ENCODE results near the gene DKK3. TPM values are rescaled to one million over a fixed set of nuclear protein-coding genes. Genes with fewer than 3 reads are reported as not detected.

The DKK3 gene
- total and polyA plus RNA-seq, 2 experiments from 2014 or later: 16.8 to 31.1 TPM

DNA sequence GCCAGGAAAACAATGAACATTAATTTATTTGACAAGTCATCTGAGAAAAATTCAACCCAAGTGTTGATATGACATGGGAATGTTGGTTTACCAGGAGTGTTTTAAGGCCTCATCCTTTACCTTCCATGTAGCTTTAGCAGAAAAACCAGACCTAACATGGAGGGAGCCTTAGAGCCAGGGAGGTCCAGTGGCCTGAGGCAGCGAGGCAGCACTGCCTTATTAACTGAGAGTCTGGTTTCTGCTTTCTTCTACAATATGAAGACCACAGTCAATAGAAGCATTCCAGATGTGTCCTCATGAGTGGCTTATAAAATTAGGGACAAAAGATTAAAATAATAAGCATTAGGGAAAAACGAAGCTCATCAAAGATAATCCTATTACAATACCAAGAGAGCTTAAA lies 61.5 kb downstream of the DKK3 start (continued):
- TF ChIP-seq, protein P1, sequence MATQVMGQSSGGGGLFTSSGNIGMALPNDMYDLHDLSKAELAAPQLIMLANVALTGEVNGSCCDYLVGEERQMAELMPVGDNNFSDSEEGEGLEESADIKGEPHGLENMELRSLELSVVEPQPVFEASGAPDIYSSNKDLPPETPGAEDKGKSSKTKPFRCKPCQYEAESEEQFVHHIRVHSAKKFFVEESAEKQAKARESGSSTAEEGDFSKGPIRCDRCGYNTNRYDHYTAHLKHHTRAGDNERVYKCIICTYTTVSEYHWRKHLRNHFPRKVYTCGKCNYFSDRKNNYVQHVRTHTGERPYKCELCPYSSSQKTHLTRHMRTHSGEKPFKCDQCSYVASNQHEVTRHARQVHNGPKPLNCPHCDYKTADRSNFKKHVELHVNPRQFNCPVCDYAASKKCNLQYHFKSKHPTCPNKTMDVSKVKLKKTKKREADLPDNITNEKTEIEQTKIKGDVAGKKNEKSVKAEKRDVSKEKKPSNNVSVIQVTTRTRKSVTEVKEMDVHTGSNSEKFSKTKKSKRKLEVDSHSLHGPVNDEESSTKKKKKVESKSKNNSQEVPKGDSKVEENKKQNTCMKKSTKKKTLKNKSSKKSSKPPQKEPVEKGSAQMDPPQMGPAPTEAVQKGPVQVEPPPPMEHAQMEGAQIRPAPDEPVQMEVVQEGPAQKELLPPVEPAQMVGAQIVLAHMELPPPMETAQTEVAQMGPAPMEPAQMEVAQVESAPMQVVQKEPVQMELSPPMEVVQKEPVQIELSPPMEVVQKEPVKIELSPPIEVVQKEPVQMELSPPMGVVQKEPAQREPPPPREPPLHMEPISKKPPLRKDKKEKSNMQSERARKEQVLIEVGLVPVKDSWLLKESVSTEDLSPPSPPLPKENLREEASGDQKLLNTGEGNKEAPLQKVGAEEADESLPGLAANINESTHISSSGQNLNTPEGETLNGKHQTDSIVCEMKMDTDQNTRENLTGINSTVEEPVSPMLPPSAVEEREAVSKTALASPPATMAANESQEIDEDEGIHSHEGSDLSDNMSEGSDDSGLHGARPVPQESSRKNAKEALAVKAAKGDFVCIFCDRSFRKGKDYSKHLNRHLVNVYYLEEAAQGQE (IDR thresholded peaks at IDR 0.05; ENCODE audit: unreplicated experiment): no peak
- TF ChIP-seq EZH2phosphoT487 (IDR thresholded peaks at IDR 0.05; ENCODE audit: unreplicated experiment) (no peak), EZH2 (IDR thresholded peaks at IDR 0.05; ENCODE audit: low read depth, unreplicated experiment) (no peak), ZNF114 (CRISPR knock-in tag; IDR thresholded peaks at IDR 0.05) (no peak), STAT1 (IDR thresholded peaks at IDR 0.05; ENCODE audit: unreplicated experiment) (no peak)
- TF ChIP-seq, protein P2, sequence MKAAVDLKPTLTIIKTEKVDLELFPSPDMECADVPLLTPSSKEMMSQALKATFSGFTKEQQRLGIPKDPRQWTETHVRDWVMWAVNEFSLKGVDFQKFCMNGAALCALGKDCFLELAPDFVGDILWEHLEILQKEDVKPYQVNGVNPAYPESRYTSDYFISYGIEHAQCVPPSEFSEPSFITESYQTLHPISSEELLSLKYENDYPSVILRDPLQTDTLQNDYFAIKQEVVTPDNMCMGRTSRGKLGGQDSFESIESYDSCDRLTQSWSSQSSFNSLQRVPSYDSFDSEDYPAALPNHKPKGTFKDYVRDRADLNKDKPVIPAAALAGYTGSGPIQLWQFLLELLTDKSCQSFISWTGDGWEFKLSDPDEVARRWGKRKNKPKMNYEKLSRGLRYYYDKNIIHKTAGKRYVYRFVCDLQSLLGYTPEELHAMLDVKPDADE (IDR thresholded peaks at IDR 0.05): no peak

- TF ChIP-seq EZH2phosphoT487 (IDR thresholded peaks at IDR 0.05; ENCODE audit: unreplicated experiment) (no peak), NANOG (IDR thresholded peaks at IDR 0.05; ENCODE audit: borderline replicate concordance) (no peak), ZNF331 (CRISPR knock-in tag; IDR thresholded peaks at IDR 0.05; ENCODE audit: low read depth) (no peak)
- Histone ChIP-seq H3K27ac (ENCODE audit: low read depth) (no peak overlapping the region), H3K9me2 (ENCODE audit: insufficient read depth) (no peaks in the 10 kb centered on the region), H3F3A (replicated peaks; ENCODE audit: low read depth) (no peaks in the 10 kb centered on the region), H4K20me1 (replicated peaks; ENCODE audit: insufficient read depth) (no peaks in the 10 kb centered on the region), H2AFZ (no peak overlapping the region), H3K4me1 (ENCODE audit: insufficient read depth) (no peaks in the 10 kb centered on the region), H3K27me3 (ENCODE audit: insufficient read depth) (no peaks in the 10 kb centered on the region), H3K4me2 (no peak overlapping the region), H3K4me3 (no peak overlapping the region), H3K36me3 (ENCODE audit: insufficient read depth) (peaks cover under 1% of the 10 kb centered on the region; the same call in 1 of the 2 replicates), H3K79me2 (replicated peaks; ENCODE audit: insufficient read depth) (no peaks in the 10 kb centered on the region)
- DNase-seq (ENCODE audit: low spot score) (no peak), ATAC-seq (no peak)
- Mint-ChIP-seq H3K27me3 (ENCODE audit: insufficient read depth, low read depth, poor library complexity) (no peaks in the 10 kb centered on the region), H3K4me3 (no peak overlapping the region), H3K36me3 (ENCODE audit: low read depth) (peaks cover 10% of the 10 kb centered on the region; the same call in 1 of the 3 replicates), H3K9me3 (no peaks in the 10 kb centered on the region), H3K27ac (no peak overlapping the region), H3K4me1 (no peaks in the 10 kb centered on the region)
These were observed 62.2 kb downstream of the DKK3 start for GRCh38 chr11:11946180-11946579.

GRCh38 chr11:11944444-11944843 lies 64.0 kb downstream of the DKK3 start:
- Mint-ChIP-seq H3K27ac (no peak overlapping the region), H3K36me3 (ENCODE audit: low read depth) (peaks cover 10% of the 10 kb centered on the region; the same call in 2 of the 3 replicates), H3K27me3 (ENCODE audit: insufficient read depth, low read depth, poor library complexity) (peaks cover 2% of the 10 kb centered on the region), H3K9me3 (no peaks in the 10 kb centered on the region), H3K4me3 (no peak overlapping the region), H3K4me1 (peaks cover 7% of the 10 kb centered on the region)
- H3K27me3 ChIP-seq (ENCODE audit: insufficient read depth): no peaks in the 10 kb centered on the region
- H3K4me2 ChIP-seq: no peak overlapping the region
- no peaks in the 10 kb centered on the region for H3K79me2 ChIP-seq (replicated peaks; ENCODE audit: insufficient read depth)
- no peaks in the 10 kb centered on the region for H3K36me3 ChIP-seq (ENCODE audit: insufficient read depth)
- ATAC-seq (no peak), DNase-seq (ENCODE audit: low spot score) (no peak)
- no peak overlapping the region for H3K27ac ChIP-seq (ENCODE audit: low read depth)
- no peaks in the 10 kb centered on the region for H3F3A ChIP-seq (replicated peaks; ENCODE audit: low read depth)
- no peaks in the 10 kb centered on the region for H4K20me1 ChIP-seq (replicated peaks; ENCODE audit: insufficient read depth)
- no peaks in the 10 kb centered on the region for H3K9me2 ChIP-seq (ENCODE audit: insufficient read depth)
- H2AFZ ChIP-seq: no peak overlapping the region
- H3K4me1 ChIP-seq (ENCODE audit: insufficient read depth): no peaks in the 10 kb centered on the region
- H3K4me3 ChIP-seq: no peak overlapping the region
- TF ChIP-seq POLR2AphosphoS5 (IDR thresholded peaks at IDR 0.05; ENCODE audit: low read depth): no peak
- no peak for TF ChIP-seq ZNF331 (CRISPR knock-in tag; IDR thresholded peaks at IDR 0.05; ENCODE audit: low read depth)
- no peak for TF ChIP-seq JUNB (IDR thresholded peaks at IDR 0.05; ENCODE audit: unreplicated experiment)
- no peak for TF ChIP-seq EZH2 (IDR thresholded peaks at IDR 0.05; ENCODE audit: low read depth, unreplicated experiment)
- TF ChIP-seq STAT1 (IDR thresholded peaks at IDR 0.05; ENCODE audit: unreplicated experiment): no peak
- TF ChIP-seq NANOG (IDR thresholded peaks at IDR 0.05; ENCODE audit: borderline replicate concordance): no peak
- no peak for TF ChIP-seq CTCF (conservative IDR thresholded peaks at IDR 0.05; ENCODE audit: low read depth in 2 of 2)
